ENCODE measurements around the gene ACER2.
"Not testable (repeated sequence)": the region's sequence is repeated elsewhere in the genome, so short reads cannot be mapped to it uniquely, and the experiment has no call there.

ACER2 gene

GRCh38 chr9:19385786-19386501, 22.9 kb upstream of the ACER2 start:
- no peak for TF ChIP-seq CTCF (IDR thresholded peaks at IDR 0.05; ENCODE audit: extremely low read depth, insufficient read depth, missing control alignments)
- DNase-seq (ENCODE audit: low spot score), result no peak
- in situ Hi-C loops (cut with MboI; ENCODE audit: low pct_unique_long_range_greater_than_20kb, low sequenced_read_pairs, unreplicated experiment), result no loop called here

GRCh38 chr9:19386502-19387044, 22.2 kb upstream of the ACER2 start:
- no peak for DNase-seq (ENCODE audit: low spot score)
- in situ Hi-C loops (cut with MboI; ENCODE audit: low pct_unique_long_range_greater_than_20kb, low sequenced_read_pairs, unreplicated experiment), result no loop called here
- no peak for TF ChIP-seq CTCF (IDR thresholded peaks at IDR 0.05; ENCODE audit: extremely low read depth, insufficient read depth, missing control alignments)

GRCh38 chr9:19387317-19387716, 21.5 kb upstream of the ACER2 start:
- no peak for DNase-seq (ENCODE audit: low spot score)
- in situ Hi-C loops (cut with MboI; ENCODE audit: low pct_unique_long_range_greater_than_20kb, low sequenced_read_pairs, unreplicated experiment), result no loop called here
- no peak for TF ChIP-seq CTCF (IDR thresholded peaks at IDR 0.05; ENCODE audit: extremely low read depth, insufficient read depth, missing control alignments)

GRCh38 chr9:19389539-19389938, 19.3 kb upstream of the ACER2 start:
- in situ Hi-C loops (cut with MboI; ENCODE audit: low pct_unique_long_range_greater_than_20kb, low sequenced_read_pairs, unreplicated experiment); DNase-seq (ENCODE audit: low spot score): not testable (repeated sequence)

- TF ChIP-seq CTCF (IDR thresholded peaks at IDR 0.05; ENCODE audit: extremely low read depth, insufficient read depth, missing control alignments), result no peak
- in situ Hi-C loops (cut with MboI; ENCODE audit: low pct_unique_long_range_greater_than_20kb, low sequenced_read_pairs, unreplicated experiment), result no loop called here
- DNase-seq (ENCODE audit: low spot score), result no peak
These were observed 11.0 kb upstream of the ACER2 start for GRCh38 chr9:19397845-19398244.

- in situ Hi-C loops (cut with MboI; ENCODE audit: low pct_unique_long_range_greater_than_20kb, low sequenced_read_pairs, unreplicated experiment); DNase-seq (ENCODE audit: low spot score): not testable (repeated sequence)
These were observed 5.6 kb upstream of the ACER2 start for GRCh38 chr9:19403231-19403630.

- no peak for TF ChIP-seq CTCF (IDR thresholded peaks at IDR 0.05; ENCODE audit: extremely low read depth, insufficient read depth, missing control alignments)
- in situ Hi-C loops (cut with MboI; ENCODE audit: low pct_unique_long_range_greater_than_20kb, low sequenced_read_pairs, unreplicated experiment), result no loop called here
- DNase-seq (ENCODE audit: low spot score), result no peak
These were observed 4.3 kb upstream of the ACER2 start for GRCh38 chr9:19404283-19405075.
